ENCODE measurements around the gene PCDHGC3.

Gene PCDHGC3

GRCh38 chr5:141437221-141437620 lies 38.5 kb upstream of the PCDHGC3 start:
- no peak overlapping the region for H3K27ac ChIP-seq (ENCODE audit: low read depth, low read length)
- no peaks in the 10 kb centered on the region for H3F3A ChIP-seq (ENCODE audit: insufficient read depth)
- no peak overlapping the region for H3K9ac ChIP-seq (ENCODE audit: low read length)
- no peak overlapping the region for H3K4me3 ChIP-seq (ENCODE audit: insufficient read depth, low read length, poor library complexity, severe bottlenecking)
- no peak for TF ChIP-seq CTCF (IDR thresholded peaks at IDR 0.05; ENCODE audit: insufficient read depth, low read length, poor library complexity, severe bottlenecking)
- TF ChIP-seq EZH2phosphoT487 (conservative IDR thresholded peaks at IDR 0.05; ENCODE audit: low read length): no peak
- no peaks in the 10 kb centered on the region for H3K9me2 ChIP-seq (replicated peaks; ENCODE audit: insufficient read depth, low read length)
- no peaks in the 10 kb centered on the region for H3K79me2 ChIP-seq (ENCODE audit: insufficient read depth, low read length)
- no peak overlapping the region for H2AFZ ChIP-seq (ENCODE audit: low read depth, low read length, severe bottlenecking)
- no peaks in the 10 kb centered on the region for H3K9me3 ChIP-seq (ENCODE audit: insufficient read depth, low read length)
- H3K27me3 ChIP-seq (ENCODE audit: low read length): no peaks in the 10 kb centered on the region
- no peaks in the 10 kb centered on the region for H4K20me1 ChIP-seq (ENCODE audit: low read depth, low read length)
- no peak overlapping the region for H3K4me2 ChIP-seq (ENCODE audit: low read depth, low read length, poor library complexity, severe bottlenecking)
- H3K36me3 ChIP-seq (ENCODE audit: low read length): no peaks in the 10 kb centered on the region

GRCh38 chr5:141439411-141440141 lies 36.2 kb upstream of the PCDHGC3 start:
- Histone ChIP-seq H3K9me2 (replicated peaks; ENCODE audit: insufficient read depth, low read length) (no peaks in the 10 kb centered on the region), H2AFZ (ENCODE audit: low read depth, low read length, severe bottlenecking) (no peak overlapping the region), H3K9me3 (ENCODE audit: insufficient read depth, low read length) (no peaks in the 10 kb centered on the region), H3K9ac (ENCODE audit: low read length) (no peak overlapping the region), H3F3A (ENCODE audit: insufficient read depth) (no peaks in the 10 kb centered on the region), H3K36me3 (ENCODE audit: low read length) (no peaks in the 10 kb centered on the region), H3K79me2 (ENCODE audit: insufficient read depth, low read length) (no peaks in the 10 kb centered on the region), H3K4me3 (ENCODE audit: insufficient read depth, low read length, poor library complexity, severe bottlenecking) (no peak overlapping the region), H3K27ac (ENCODE audit: low read depth, low read length) (no peak overlapping the region), H4K20me1 (ENCODE audit: low read depth, low read length) (no peaks in the 10 kb centered on the region), H3K4me2 (ENCODE audit: low read depth, low read length, poor library complexity, severe bottlenecking) (no peak overlapping the region), H3K27me3 (ENCODE audit: low read length) (no peaks in the 10 kb centered on the region)
- TF ChIP-seq EZH2phosphoT487 (conservative IDR thresholded peaks at IDR 0.05; ENCODE audit: low read length) (no peak), CTCF (IDR thresholded peaks at IDR 0.05; ENCODE audit: insufficient read depth, low read length, poor library complexity, severe bottlenecking) (no peak)

GRCh38 chr5:141440341-141440740 lies 35.4 kb upstream of the PCDHGC3 start:
- Histone ChIP-seq H3K27ac (ENCODE audit: low read depth, low read length) (no peak overlapping the region), H3K9ac (ENCODE audit: low read length) (no peak overlapping the region), H3K27me3 (ENCODE audit: low read length) (no peaks in the 10 kb centered on the region), H3K4me3 (ENCODE audit: insufficient read depth, low read length, poor library complexity, severe bottlenecking) (no peak overlapping the region), H3K79me2 (ENCODE audit: insufficient read depth, low read length) (no peaks in the 10 kb centered on the region), H3K4me2 (ENCODE audit: low read depth, low read length, poor library complexity, severe bottlenecking) (no peak overlapping the region), H3K9me3 (ENCODE audit: insufficient read depth, low read length) (no peaks in the 10 kb centered on the region), H2AFZ (ENCODE audit: low read depth, low read length, severe bottlenecking) (no peak overlapping the region), H3K9me2 (replicated peaks; ENCODE audit: insufficient read depth, low read length) (no peaks in the 10 kb centered on the region), H4K20me1 (ENCODE audit: low read depth, low read length) (no peaks in the 10 kb centered on the region), H3F3A (ENCODE audit: insufficient read depth) (no peaks in the 10 kb centered on the region), H3K36me3 (ENCODE audit: low read length) (no peaks in the 10 kb centered on the region)
- TF ChIP-seq EZH2phosphoT487 (conservative IDR thresholded peaks at IDR 0.05; ENCODE audit: low read length) (no peak), CTCF (IDR thresholded peaks at IDR 0.05; ENCODE audit: insufficient read depth, low read length, poor library complexity, severe bottlenecking) (no peak)
